IMR-90 (cell line): Measurements from ENCODE around the gene NEMF.

ENCODE experiments used
- CTCF ChIP-seq: conservative IDR thresholded peaks from 2 replicates; pipeline ENCODE4 v1.5.1; 2012; ENCODE audit warnings: mild to moderate bottlenecking, low read depth, low read length, improper control_type of control experiment
- ELK1 ChIP-seq: fragments of 150-350 bp; IDR thresholded peaks from 2 replicates; pipeline ENCODE4 v1.6.1; 2016; ENCODE audit warnings: low read depth, mild to moderate bottlenecking, low read length, moderate library complexity, borderline replicate concordance
- POLR2A ChIP-seq: IDR thresholded peaks from 2 replicates; pipeline ENCODE4 v1.6.1; 2012; ENCODE audit warnings: mild to moderate bottlenecking, low read depth, low read length

- TF ChIP-seq CTCF, result no peak
- TF ChIP-seq POLR2A, result no peak
- TF ChIP-seq ELK1, result no peak
Observed at GRCh38 chr14:49774106-49774505, 78.5 kb downstream of the NEMF start.
